ENCODE results near the gene FARP1. TPM values are rescaled to one million over a fixed set of nuclear protein-coding genes. Genes with fewer than 3 reads are reported as not detected.

FARP1 gene
- total and polyA plus RNA-seq, 2 of the 8 experiments (the other 6 are each of a cell fraction or from before 2014, with no cell fraction given): 24.7 to 104 TPM

DNA sequence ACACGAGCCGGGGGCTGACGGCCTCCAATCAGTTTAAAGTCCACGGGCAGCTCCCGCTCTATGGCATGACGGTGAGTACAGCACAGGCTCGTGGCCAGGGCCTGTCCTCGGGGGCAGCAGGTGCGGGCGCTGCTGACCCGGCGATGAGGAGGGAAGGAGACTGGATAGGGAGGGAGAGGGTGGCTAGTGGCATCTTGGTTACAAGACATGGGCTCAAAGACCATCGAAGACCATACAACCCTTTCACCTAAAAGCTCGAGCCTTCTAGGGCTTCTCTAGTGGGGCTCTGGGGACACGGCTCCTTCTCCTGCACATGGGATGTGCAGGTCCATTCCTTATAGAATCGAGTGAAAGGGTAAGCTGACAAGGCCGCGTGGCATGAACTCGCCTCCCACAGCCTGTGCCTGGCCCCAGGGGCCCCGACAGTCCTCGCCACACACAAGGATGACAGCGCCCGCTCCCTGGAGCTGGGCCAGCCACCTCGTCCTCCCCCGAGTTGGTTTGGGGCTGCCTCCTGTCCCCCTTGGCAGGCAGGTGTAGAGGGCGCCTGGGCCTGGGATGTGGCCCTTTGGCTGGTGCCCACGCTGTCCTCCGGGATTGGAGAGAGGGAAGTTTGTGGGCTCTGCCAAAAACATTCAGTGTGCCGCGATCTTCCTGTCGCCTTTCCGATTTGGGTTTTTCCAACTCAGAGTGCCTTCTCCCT is 296.4 kb downstream of the FARP1 start:
- Histone ChIP-seq H4K91ac (replicated peaks; ENCODE audit: insufficient read length, low read length) (no peak overlapping the region), H4K5ac (ENCODE audit: insufficient read length, low read depth, low read length) (no peak overlapping the region), H2BK20ac (ENCODE audit: low read length) (no peak overlapping the region), H3K79me1 (ENCODE audit: low read depth, low read length) (no peaks in the 10 kb centered on the region), H3K4me2 (ENCODE audit: insufficient read depth in 1 of 2, low read depth in 2 of 2, low read length in 2 of 2) (no peak overlapping the region), H3K36me3 (ENCODE audit: control insufficient read depth in 2 of 4, insufficient read depth in 4 of 4, low read length in 3 of 4) (peaks cover 0 to 6% (median 2%) of the 10 kb centered on the region in 4 experiments; a peak in 4 of 8 replicates), H3K4ac (replicated peaks; ENCODE audit: insufficient read length, low read depth, low read length) (no peak overlapping the region), H3K23me2 (ENCODE audit: low read depth, low read length) (no peaks in the 10 kb centered on the region), H3K27me3 (replicated peaks in 1 of 4; ENCODE audit: control insufficient read depth in 3 of 4, extremely low read depth in 1 of 4, insufficient read depth in 3 of 4, low read length in 3 of 4) (no peaks in the 10 kb centered on the region), H2BK120ac (replicated peaks; ENCODE audit: low read depth, low read length) (no peak overlapping the region), H3K4me3 (ENCODE audit: extremely low read depth in 1 of 4, insufficient read depth in 2 of 4, low read depth in 3 of 4, low read length in 4 of 4) (no peak overlapping the region), H4K8ac (ENCODE audit: extremely low read depth, insufficient read depth, low read length) (no peak overlapping the region), H2BK12ac (ENCODE audit: low read depth, low read length) (no peak overlapping the region), H2AK5ac (ENCODE audit: low read depth, low read length) (no peak overlapping the region), H3K27ac (ENCODE audit: low read depth, low read length) (no peak overlapping the region; the same call in 1 of the 2 replicates), H3K9ac (replicated peaks in 1 of 4; ENCODE audit: extremely low read depth in 1 of 4, low read depth in 3 of 4, low read length in 3 of 4) (no peak overlapping the region), H4K20me1 (replicated peaks in 1 of 2; ENCODE audit: control insufficient read depth in 1 of 2, insufficient read depth in 2 of 2, low read length in 2 of 2) (peaks cover 2 to 3% of the 10 kb centered on the region in 2 experiments), H3K56ac (replicated peaks; ENCODE audit: insufficient read length, low read depth, low read length) (no peak overlapping the region), H3K18ac (ENCODE audit: extremely low read depth, low read length) (no peak overlapping the region), H3K79me2 (ENCODE audit: control insufficient read depth in 1 of 2, insufficient read depth in 2 of 2, low read length in 2 of 2) (no peaks in the 10 kb centered on the region), H3K9me3 (ENCODE audit: insufficient read depth in 2 of 2, low read depth in 1 of 2, low read length in 1 of 2) (no peaks in the 10 kb centered on the region), H2BK15ac (ENCODE audit: low read length) (no peak overlapping the region), H3K23ac (ENCODE audit: insufficient read length) (no peak overlapping the region), H3K14ac (ENCODE audit: insufficient read length) (no peak overlapping the region), H3K4me1 (replicated peaks in 1 of 4; ENCODE audit: control insufficient read depth in 3 of 4, insufficient read depth in 4 of 4, low read length in 3 of 4) (no peaks in the 10 kb centered on the region), H2AFZ (ENCODE audit: low read length) (no peak overlapping the region), H2BK5ac (ENCODE audit: low read depth, low read length) (no peak overlapping the region)
- ChIA-PET CTCF (ENCODE audit: partially characterized antibody) (interaction anchor here (1.1 to 2.7 kb wide), 6 partner anchors 11 to 406 kb away, joined by 3 to 14 read pairs (median 3); no protein-coding TSS in a partner anchor), POLR2A (ENCODE audit: partially characterized antibody) (no interaction called here)
- 89% methylated on average over 24 of the region's 32 CpGs; no CpG with 5 or more reads in 1 of the 2 experiments for WGBS, 2 experiments (ENCODE audit: extremely low coverage in 1 of 2, insufficient coverage in 1 of 2, insufficient read length in 1 of 2, insufficient replicate concordance in 2 of 2, low coverage in 1 of 2, low lambda C conversion rate in 2 of 2, missing lambda C conversion rate in 1 of 2)
- DNase-seq (ENCODE audit: low read depth in 1 of 2, low spot score in 2 of 2): no peak
- no peak for FAIRE-seq
- no peak for TF ChIP-seq SIN3A (conservative IDR thresholded peaks at IDR 0.05 in 1 of 2, IDR thresholded peaks at IDR 0.05 in 1 of 2; ENCODE audit: low read depth in 1 of 2, low read length in 2 of 2)
- TF ChIP-seq NRF1 (IDR thresholded peaks at IDR 0.05; ENCODE audit: low read depth, low read length): no peak
- no peak for TF ChIP-seq EZH2 (IDR thresholded peaks at IDR 0.05; ENCODE audit: low read depth, low read length, severe bottlenecking)
- no peak for TF ChIP-seq RAD21 (IDR thresholded peaks at IDR 0.05 in 1 of 2, conservative IDR thresholded peaks at IDR 0.05 in 1 of 2; ENCODE audit: low read depth in 2 of 2, low read length in 2 of 2)
- no peak for TF ChIP-seq TBP (IDR thresholded peaks at IDR 0.05; ENCODE audit: low read depth, low read length)

Data from H1 (cell line).